Measurements from ENCODE around the gene GULP1. TPM values are rescaled to one million over a fixed set of nuclear protein-coding genes. Genes with fewer than 3 reads are reported as not detected.

The GULP1 gene
- total and polyA plus RNA-seq, 9 donors = 15.0 to 32.8 (median 21.8) TPM

DNA sequence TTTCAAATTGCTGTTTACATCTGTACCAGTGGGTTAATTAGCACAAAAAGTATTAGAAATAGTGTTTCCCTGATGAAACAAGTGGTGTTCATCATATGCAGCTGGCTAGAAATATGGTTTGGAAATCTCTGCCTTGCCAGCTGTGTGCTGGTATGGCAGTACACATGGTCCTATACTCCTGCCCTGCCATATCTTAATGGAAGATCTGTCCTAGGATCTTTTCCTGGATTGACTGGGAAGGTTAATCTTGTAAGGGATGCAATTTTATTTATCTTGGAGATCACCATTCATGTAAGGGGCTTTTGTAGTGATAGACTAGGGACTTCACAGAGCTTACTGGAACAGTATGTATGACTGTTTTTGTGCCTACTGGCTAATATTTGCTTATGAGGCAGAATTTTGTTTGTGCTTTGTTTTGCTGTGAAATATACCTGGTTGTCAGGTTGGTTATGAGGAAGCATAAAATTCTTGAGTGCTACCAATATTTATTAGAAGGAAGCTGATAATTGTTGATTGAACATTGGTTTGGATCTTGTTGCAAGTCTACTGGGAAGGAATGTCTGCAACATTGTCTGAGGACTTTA is 73.5 kb downstream of the GULP1 start:
- H3K27me3 ChIP-seq (ENCODE audit: control insufficient read depth, insufficient read depth, low read length) = no peaks in the 10 kb centered on the region
- H3K27ac ChIP-seq (ENCODE audit: low read length) = no peak overlapping the region
- H3K9me3 ChIP-seq (replicated peaks; ENCODE audit: control insufficient read depth, low read depth, low read length) = no peaks in the 10 kb centered on the region
- no peak overlapping the region for H3K4me3 ChIP-seq (ENCODE audit: low read length)
- H3K4me1 ChIP-seq (ENCODE audit: control insufficient read depth, insufficient read depth, low read length) = no peaks in the 10 kb centered on the region
- H3K36me3 ChIP-seq (ENCODE audit: control insufficient read depth, insufficient read depth, low read length) = no peaks in the 10 kb centered on the region
- DNase-seq = no peak

- H3K4me1 ChIP-seq (ENCODE audit: control insufficient read depth, insufficient read depth, low read length) = no peaks in the 10 kb centered on the region
- H3K36me3 ChIP-seq (ENCODE audit: control insufficient read depth, insufficient read depth, low read length) = no peaks in the 10 kb centered on the region
- DNase-seq = no peak
- WGBS (ENCODE audit: insufficient coverage) = 84% methylated on average over 2 of the region's 3 CpGs
- no peak overlapping the region for H3K27ac ChIP-seq (ENCODE audit: low read length)
- no peak overlapping the region for H3K4me3 ChIP-seq (ENCODE audit: low read length)
- H3K27me3 ChIP-seq (ENCODE audit: control insufficient read depth, insufficient read depth, low read length) = no peaks in the 10 kb centered on the region
- no peaks in the 10 kb centered on the region for H3K9me3 ChIP-seq (replicated peaks; ENCODE audit: control insufficient read depth, low read depth, low read length)
These were observed 75.5 kb downstream of the GULP1 start for GRCh38 chr2:188367164-188367563.

GRCh38 chr2:188369365-188369764 is 77.7 kb downstream of the GULP1 start:
- no peak overlapping the region for H3K27ac ChIP-seq (ENCODE audit: low read length)
- no peak overlapping the region for H3K4me3 ChIP-seq (ENCODE audit: low read length)
- WGBS (ENCODE audit: insufficient coverage) = no CpG with 5 or more reads among the region's 3 CpGs
- peak; percentile 27 for DNase-seq
- no peaks in the 10 kb centered on the region for H3K27me3 ChIP-seq (ENCODE audit: control insufficient read depth, insufficient read depth, low read length)
- H3K4me1 ChIP-seq (ENCODE audit: control insufficient read depth, insufficient read depth, low read length) = no peaks in the 10 kb centered on the region
- no peaks in the 10 kb centered on the region for H3K9me3 ChIP-seq (replicated peaks; ENCODE audit: control insufficient read depth, low read depth, low read length)
- H3K36me3 ChIP-seq (ENCODE audit: control insufficient read depth, insufficient read depth, low read length) = no peaks in the 10 kb centered on the region

DNA sequence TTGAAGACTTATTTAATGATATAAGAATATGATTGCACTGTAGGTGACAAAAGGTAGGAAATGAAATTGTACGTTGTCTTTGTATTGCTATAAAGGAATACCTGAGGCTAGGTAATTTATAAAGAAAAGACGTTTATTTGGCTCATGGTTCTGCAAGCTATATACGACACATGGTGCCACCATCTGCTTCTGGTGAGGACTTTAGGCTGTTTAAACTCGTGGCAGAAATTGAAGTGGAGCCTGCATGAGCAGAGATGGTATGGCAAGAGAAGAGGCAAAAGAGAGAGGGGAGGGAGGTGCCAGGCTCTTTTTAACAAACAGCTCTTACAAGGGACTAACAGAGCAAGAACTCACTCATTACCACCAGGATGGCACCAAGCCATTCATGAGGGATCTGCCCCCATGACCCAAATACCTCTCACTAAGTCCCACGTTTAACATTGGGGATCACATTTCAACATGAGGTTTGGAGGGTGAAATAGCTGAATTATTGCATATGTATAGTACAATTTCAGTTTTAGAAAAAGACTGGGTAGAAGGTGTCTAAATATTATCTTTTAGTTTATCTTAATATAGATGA is 86.8 kb downstream of the GULP1 start:
- H3K27me3 ChIP-seq (ENCODE audit: control insufficient read depth, insufficient read depth, low read length) = no peaks in the 10 kb centered on the region
- H3K9me3 ChIP-seq (replicated peaks; ENCODE audit: control insufficient read depth, low read depth, low read length) = no peaks in the 10 kb centered on the region
- H3K27ac ChIP-seq (ENCODE audit: low read length) = no peak overlapping the region
- no peaks in the 10 kb centered on the region for H3K36me3 ChIP-seq (ENCODE audit: control insufficient read depth, insufficient read depth, low read length)
- peaks cover 2% of the 10 kb centered on the region for H3K4me1 ChIP-seq (ENCODE audit: control insufficient read depth, insufficient read depth, low read length)
- WGBS (ENCODE audit: insufficient coverage) = 77% methylated on average over 4 of the region's 5 CpGs
- DNase-seq = no peak
- H3K4me3 ChIP-seq (ENCODE audit: low read length) = no peak overlapping the region

DNA sequence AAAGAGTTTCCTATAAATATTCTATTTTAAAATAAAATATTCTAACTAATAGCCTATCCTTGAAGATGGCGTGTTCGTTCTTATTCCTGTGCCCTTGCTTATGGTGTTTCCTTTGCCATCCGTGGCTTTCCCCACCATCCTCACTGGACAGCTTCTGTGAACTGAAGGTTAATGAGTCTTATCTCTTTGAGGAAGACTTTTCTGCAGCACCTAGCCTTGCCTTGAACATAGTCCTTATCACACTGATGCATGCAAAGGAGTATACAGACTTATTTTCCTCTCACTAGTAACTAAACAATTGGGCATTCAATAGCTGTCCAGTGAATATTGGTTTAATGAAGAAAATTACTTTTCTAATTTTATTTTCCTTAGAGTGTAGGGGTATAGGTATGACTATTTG is 88.1 kb downstream of the GULP1 start:
- Histone ChIP-seq H3K36me3 (ENCODE audit: control insufficient read depth, insufficient read depth, low read length) (no peaks in the 10 kb centered on the region), H3K27ac (ENCODE audit: low read length) (no peak overlapping the region), H3K9me3 (replicated peaks; ENCODE audit: control insufficient read depth, low read depth, low read length) (peaks cover 3% of the 10 kb centered on the region), H3K4me1 (ENCODE audit: control insufficient read depth, insufficient read depth, low read length) (peaks cover 2% of the 10 kb centered on the region), H3K27me3 (ENCODE audit: control insufficient read depth, insufficient read depth, low read length) (no peaks in the 10 kb centered on the region), H3K4me3 (ENCODE audit: low read length) (no peak overlapping the region)
- no peak for DNase-seq
- WGBS (ENCODE audit: insufficient coverage) = no CpG with 5 or more reads among the region's 3 CpGs

GRCh38 chr2:188380280-188380679 is 88.6 kb downstream of the GULP1 start:
- H3K27ac ChIP-seq (ENCODE audit: low read length) = no peak overlapping the region
- peaks cover 5% of the 10 kb centered on the region for H3K9me3 ChIP-seq (replicated peaks; ENCODE audit: control insufficient read depth, low read depth, low read length)
- no peak overlapping the region for H3K4me3 ChIP-seq (ENCODE audit: low read length)
- H3K27me3 ChIP-seq (ENCODE audit: control insufficient read depth, insufficient read depth, low read length) = no peaks in the 10 kb centered on the region
- DNase-seq = no peak
- no peaks in the 10 kb centered on the region for H3K36me3 ChIP-seq (ENCODE audit: control insufficient read depth, insufficient read depth, low read length)
- peaks cover 2% of the 10 kb centered on the region for H3K4me1 ChIP-seq (ENCODE audit: control insufficient read depth, insufficient read depth, low read length)
- WGBS (ENCODE audit: insufficient coverage) = 75% methylated on average over 1 of the region's 2 CpGs

DNA sequence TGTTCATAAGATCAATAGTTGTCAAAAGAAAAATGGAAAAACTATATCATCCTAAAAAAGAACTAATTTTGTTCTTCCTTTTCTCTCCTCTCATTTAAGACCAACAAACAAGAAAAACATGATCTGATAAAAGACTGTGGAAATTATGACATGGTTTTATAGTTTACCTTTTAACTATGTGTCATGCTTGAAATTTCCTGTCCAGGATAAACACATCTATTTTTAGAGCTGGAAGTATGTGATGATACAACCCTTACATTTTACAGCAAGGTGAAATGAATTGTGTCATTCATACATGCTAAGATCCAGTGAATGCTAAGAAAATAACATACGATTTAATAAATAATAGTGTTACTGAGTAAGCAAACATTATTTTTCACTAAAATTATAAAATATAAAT is 89.9 kb downstream of the GULP1 start:
- DNase-seq = peak; percentile 8
- Histone ChIP-seq H3K9me3 (replicated peaks; ENCODE audit: control insufficient read depth, low read depth, low read length) (peaks cover 7% of the 10 kb centered on the region), H3K27me3 (ENCODE audit: control insufficient read depth, insufficient read depth, low read length) (no peaks in the 10 kb centered on the region), H3K4me1 (ENCODE audit: control insufficient read depth, insufficient read depth, low read length) (peaks cover 2% of the 10 kb centered on the region), H3K4me3 (ENCODE audit: low read length) (no peak overlapping the region), H3K36me3 (ENCODE audit: control insufficient read depth, insufficient read depth, low read length) (peaks cover 4% of the 10 kb centered on the region), H3K27ac (ENCODE audit: low read length) (no peak overlapping the region)
- WGBS (ENCODE audit: insufficient coverage) = no CpG with 5 or more reads among the region's 1 CpG

- Histone ChIP-seq H3K4me1 (ENCODE audit: control insufficient read depth, insufficient read depth, low read length) (peaks cover 2% of the 10 kb centered on the region), H3K4me3 (ENCODE audit: low read length) (no peak overlapping the region), H3K27me3 (ENCODE audit: control insufficient read depth, insufficient read depth, low read length) (no peaks in the 10 kb centered on the region), H3K27ac (ENCODE audit: low read length) (no peak overlapping the region), H3K9me3 (replicated peaks; ENCODE audit: control insufficient read depth, low read depth, low read length) (peaks cover 7% of the 10 kb centered on the region), H3K36me3 (ENCODE audit: control insufficient read depth, insufficient read depth, low read length) (peaks cover 4% of the 10 kb centered on the region)
- no peak for DNase-seq
- WGBS (ENCODE audit: insufficient coverage) = no CpG with 5 or more reads among the region's 2 CpGs
These were observed 90.4 kb downstream of the GULP1 start for GRCh38 chr2:188382107-188382506.

DNA sequence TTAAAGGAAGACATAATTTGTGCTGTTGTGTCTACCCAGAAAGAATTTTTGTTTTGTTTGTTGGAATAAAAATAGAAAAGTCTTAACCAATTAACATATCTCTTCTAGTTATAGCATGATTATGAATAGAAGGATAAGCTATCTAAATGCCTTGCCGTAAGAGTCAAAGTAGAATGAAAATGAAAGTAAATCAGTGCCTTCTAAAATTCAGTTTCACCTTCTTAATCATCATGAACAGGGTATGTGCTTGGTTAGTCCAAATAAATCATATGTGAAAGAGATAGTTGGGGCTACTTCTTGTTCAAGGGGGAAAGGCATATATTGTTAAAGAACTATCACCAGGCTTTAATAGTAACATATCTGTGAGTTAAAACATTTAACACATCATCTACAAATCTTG is 91.5 kb downstream of the GULP1 start:
- H3K36me3 ChIP-seq (ENCODE audit: control insufficient read depth, insufficient read depth, low read length) = peaks cover 4% of the 10 kb centered on the region
- WGBS (ENCODE audit: insufficient coverage) = no CpG with 5 or more reads among the region's 1 CpG
- no peak overlapping the region for H3K27ac ChIP-seq (ENCODE audit: low read length)
- peaks cover 7% of the 10 kb centered on the region for H3K9me3 ChIP-seq (replicated peaks; ENCODE audit: control insufficient read depth, low read depth, low read length)
- no peak for DNase-seq
- peaks cover 2% of the 10 kb centered on the region for H3K4me1 ChIP-seq (ENCODE audit: control insufficient read depth, insufficient read depth, low read length)
- H3K27me3 ChIP-seq (ENCODE audit: control insufficient read depth, insufficient read depth, low read length) = no peaks in the 10 kb centered on the region
- no peak overlapping the region for H3K4me3 ChIP-seq (ENCODE audit: low read length)

- no peaks in the 10 kb centered on the region for H3K27me3 ChIP-seq (ENCODE audit: control insufficient read depth, insufficient read depth, low read length)
- H3K36me3 ChIP-seq (ENCODE audit: control insufficient read depth, insufficient read depth, low read length) = peaks cover 4% of the 10 kb centered on the region
- no CpG with 5 or more reads among the region's 1 CpG for WGBS (ENCODE audit: insufficient coverage)
- H3K4me1 ChIP-seq (ENCODE audit: control insufficient read depth, insufficient read depth, low read length) = peaks cover 2% of the 10 kb centered on the region
- H3K9me3 ChIP-seq (replicated peaks; ENCODE audit: control insufficient read depth, low read depth, low read length) = peaks cover 7% of the 10 kb centered on the region
- H3K27ac ChIP-seq (ENCODE audit: low read length) = no peak overlapping the region
- DNase-seq = no peak
- H3K4me3 ChIP-seq (ENCODE audit: low read length) = no peak overlapping the region
These were observed 94.2 kb downstream of the GULP1 start for GRCh38 chr2:188385857-188386256.

- Histone ChIP-seq H3K9me3 (replicated peaks; ENCODE audit: control insufficient read depth, low read depth, low read length) (peaks cover 7% of the 10 kb centered on the region), H3K27me3 (ENCODE audit: control insufficient read depth, insufficient read depth, low read length) (no peaks in the 10 kb centered on the region), H3K27ac (ENCODE audit: low read length) (no peak overlapping the region), H3K36me3 (ENCODE audit: control insufficient read depth, insufficient read depth, low read length) (peaks cover 4% of the 10 kb centered on the region), H3K4me3 (ENCODE audit: low read length) (no peak overlapping the region), H3K4me1 (ENCODE audit: control insufficient read depth, insufficient read depth, low read length) (no peaks in the 10 kb centered on the region)
- 100% methylated on average over 2 of the region's 3 CpGs for WGBS (ENCODE audit: insufficient coverage)
- DNase-seq = no peak
These were observed 97.2 kb downstream of the GULP1 start for GRCh38 chr2:188388831-188389230.

Data from muscle of leg (tissue), 11 donors.